HFFc6 (cell line): ENCODE measurements around the gene ZNF471. TPM values are rescaled to one million over a fixed set of nuclear protein-coding genes. Genes with fewer than 3 reads are reported as not detected.

ENCODE experiments used
- DNase-seq: peaks from one replicate; pipeline ENCODE4 v3.0.0-alpha.2; 2018
- H3K27ac Mint-ChIP-seq: 2 replicates; pipeline ENCODE4 v1.8.0; 2020; ENCODE audit warnings: mild to moderate bottlenecking, mixed read lengths
- H3K27me3 Mint-ChIP-seq: 2 replicates; pipeline ENCODE4 v1.8.0; 2021; ENCODE audit warnings: mild to moderate bottlenecking, moderate library complexity, mixed read lengths; ENCODE audit not compliant: insufficient read depth
- H3K36me3 Mint-ChIP-seq: 2 replicates; pipeline ENCODE4 v1.8.0; 2021; ENCODE audit warnings: low read depth, mixed read lengths
- H3K4me1 Mint-ChIP-seq: 2 replicates; pipeline ENCODE4 v1.8.0; 2020; ENCODE audit warnings: low read depth, mixed read lengths
- H3K4me3 Mint-ChIP-seq: 2 replicates; pipeline ENCODE4 v1.8.0; 2020; ENCODE audit warnings: mild to moderate bottlenecking, moderate library complexity, mixed read lengths
- H3K9me3 Mint-ChIP-seq: 2 replicates; pipeline ENCODE4 v1.8.0; 2020; ENCODE audit warnings: mild to moderate bottlenecking, mixed read lengths
- CTCF ChIP-seq: fragments of 200-600 bp; sonication (generic); IDR thresholded peaks from 2 replicates; pipeline ENCODE4 v1.5.0; 2021; ENCODE audit warnings: antibody characterized with exemption, mild to moderate bottlenecking
- total RNA-seq, 6 experiments: library from RNA; stranded (reverse); fragmentation: NEBNext Ultra II Directional; extraction: Animal tissue kit (Norgen Biotek cat#: 25700); gene quantifications; 2 replicates in 1 of 6; 3 replicates in 5 of 6; pipeline ENCODE4 v1.2.3, GENCODE V29; 2021

Gene ZNF471
- total RNA-seq, 6 experiments from 2014 or later = 2.0 to 2.8 (median 2.3) TPM

- H3K4me3 Mint-ChIP-seq = no peak overlapping the region
- H3K4me1 Mint-ChIP-seq = no peaks in the 10 kb centered on the region
- no peak overlapping the region for H3K27ac Mint-ChIP-seq
- H3K9me3 Mint-ChIP-seq = peaks cover 90% of the 10 kb centered on the region
- peaks cover 91% of the 10 kb centered on the region for H3K36me3 Mint-ChIP-seq
- no peak for TF ChIP-seq CTCF
- no peak for DNase-seq
- H3K27me3 Mint-ChIP-seq = no peaks in the 10 kb centered on the region
Measured at GRCh38 chr19:56573914-56574313, 66.3 kb downstream of the ZNF471 start.

- TF ChIP-seq CTCF = no peak
- H3K36me3 Mint-ChIP-seq = peaks cover 81% of the 10 kb centered on the region
- H3K4me3 Mint-ChIP-seq = no peak overlapping the region
- no peaks in the 10 kb centered on the region for H3K4me1 Mint-ChIP-seq
- no peak overlapping the region for H3K27ac Mint-ChIP-seq
- no peak for DNase-seq
- no peaks in the 10 kb centered on the region for H3K27me3 Mint-ChIP-seq
- H3K9me3 Mint-ChIP-seq = peaks cover 95% of the 10 kb centered on the region
Measured at GRCh38 chr19:56577719-56578602, 70.3 kb downstream of the ZNF471 start.

Other genes with a start within 250 kb of the ZNF471 start
- not detected for gene EDDM13, start 235.1 kb upstream of the ZNF471 start, total RNA-seq
- 1 to 10 TPM; 5.0 to 6.8 (median 5.8) TPM for gene ZSCAN5A, start 193.0 kb upstream of the ZNF471 start, total RNA-seq
- gene ZNF582, start 114.3 kb upstream of the ZNF471 start, total RNA-seq = 1 to 10 TPM in 3 of 6 experiments, under 1 TPM in 3; 0.37 to 1.2 (median 0.81) TPM
- gene ZNF583, start 103.5 kb upstream of the ZNF471 start, total RNA-seq = 1 to 10 TPM; 3.5 to 5.3 (median 4.5) TPM
- 1 to 10 TPM in 2 of 6 experiments, under 1 TPM in 4; 0.13 to 2.2 (median 0.49) TPM for gene ZNF667, start 30.5 kb upstream of the ZNF471 start, total RNA-seq
- 1 to 10 TPM; 3.8 to 5.8 (median 5.0) TPM for gene ZFP28, start 31.1 kb downstream of the ZNF471 start, total RNA-seq
- gene ZNF470, start 59.6 kb downstream of the ZNF471 start, total RNA-seq = 1 to 10 TPM; 2.2 to 3.1 (median 2.6) TPM
- 1 to 10 TPM; 5.1 to 5.9 (median 5.6) TPM for gene ZNF71, start 87.4 kb downstream of the ZNF471 start, total RNA-seq
- gene SMIM17, start 135.3 kb downstream of the ZNF471 start, total RNA-seq = under 1 TPM in 2 of 6 experiments, not detected in 4; 0.21 TPM
- not detected for gene ZNF835, start 163.9 kb downstream of the ZNF471 start, total RNA-seq